Transverse colon (tissue), 4 donors: Measurements from ENCODE around the gene PRAMEF15. TPM values are rescaled to one million over a fixed set of nuclear protein-coding genes. Genes with fewer than 3 reads are reported as not detected.
"Not testable (repeated sequence)": the region's sequence is repeated elsewhere in the genome, so short reads cannot be mapped to it uniquely, and the experiment has no call there.

ENCODE experiments used
- DNase-seq: peaks from one replicate; pipeline ENCODE4 v3.0.0-alpha.2; 2019
- H3K27ac ChIP-seq, 4 donors: fragments of 200-600 bp; sonication (generic); 2 replicates each; pipeline ENCODE4 v1.5.1; 2016 to 2018; ENCODE audit warnings: inconsistent platforms in 4 of 4
- H3K27me3 ChIP-seq: fragments of 200-600 bp; sonication (generic); 2 replicates; pipeline ENCODE4 v1.5.1; 2017; ENCODE audit warnings: inconsistent platforms
- H3K36me3 ChIP-seq, 4 donors: fragments of 200-600 bp; sonication (generic); 2 replicates each; pipeline ENCODE4 v1.5.1; 2017 to 2019; ENCODE audit warnings: inconsistent platforms in 4 of 4
- H3K4me1 ChIP-seq, 4 donors: fragments of 200-600 bp; sonication (generic); 2 replicates each; pipeline ENCODE4 v1.5.1; 2017 to 2020; ENCODE audit warnings: inconsistent platforms in 4 of 4
- H3K4me3 ChIP-seq, 4 donors: fragments of 200-600 bp; sonication (generic); 1 replicate in 1 of 4; 2 replicates in 3 of 4; pipeline versions ENCODE4 v1.5.1 to v1.6.1; 2017 to 2019; ENCODE audit warnings: inconsistent platforms in 4 of 4
- H3K9me3 ChIP-seq, 2 donors: fragments of 200-600 bp; sonication (generic); 2 replicates each; pipeline ENCODE4 v1.5.1; 2017 to 2019; ENCODE audit warnings: inconsistent platforms in 2 of 2
- WGBS, 2 donors: methylation state at CpG; one replicate each; pipeline ENCODE4 v1.1.5; 2018; ENCODE audit warnings: low coverage in 1 of 2; 5-methylcytosine and 5-hydroxymethylcytosine counted together
- in situ Hi-C, 4 donors: fragments of 200-750 bp; cut with MboI; loops; one replicate each; pipeline versions ENCODE4 v1.15.0 to v1.15.1; 2017; ENCODE audit warnings: low sequenced_read_pairs in 3 of 4, low pct_ligation_motif_present in 1 of 4, low pct_unique_long_range_greater_than_20kb in 1 of 4
- intact Hi-C: fragments of 100-400 bp; cut with DNase I; formaldehyde crosslinking; loops from one replicate; pipeline ENCODE4 v1.15.1; 2023; ENCODE audit warnings: low total_unique reads
- small RNA-seq, 4 donors: library from RNA; depleted of rRNA; stranded (forward); fragments of <200 nt; gene quantifications; one replicate each; pipeline ENCODE3, GENCODE V24; 2016
- total RNA-seq, 4 donors: library from RNA; depleted of rRNA; stranded (reverse); fragments of >200 nt; gene quantifications; one replicate each; pipeline ENCODE4 v1.1.0, GENCODE V29; 2016
- TF ChIP-seq, protein P1 (sequence below), 5 experiments: fragments of 200-600 bp in 3 of 5; fragments of 450-650 bp in 2 of 5; sonication (generic) in 3 of 5; IDR thresholded peaks; 1 replicate in 2 of 5; 2 replicates in 3 of 5; pipeline ENCODE4 v1.5.1; 2016 to 2017; ENCODE audit warnings: antibody characterized with exemption in 5 of 5, inconsistent platforms in 3 of 5, mild to moderate bottlenecking in 2 of 5, moderate library complexity in 1 of 5

The PRAMEF15 gene
- total RNA-seq, 4 donors from 2014 or later = not detected

DNA sequence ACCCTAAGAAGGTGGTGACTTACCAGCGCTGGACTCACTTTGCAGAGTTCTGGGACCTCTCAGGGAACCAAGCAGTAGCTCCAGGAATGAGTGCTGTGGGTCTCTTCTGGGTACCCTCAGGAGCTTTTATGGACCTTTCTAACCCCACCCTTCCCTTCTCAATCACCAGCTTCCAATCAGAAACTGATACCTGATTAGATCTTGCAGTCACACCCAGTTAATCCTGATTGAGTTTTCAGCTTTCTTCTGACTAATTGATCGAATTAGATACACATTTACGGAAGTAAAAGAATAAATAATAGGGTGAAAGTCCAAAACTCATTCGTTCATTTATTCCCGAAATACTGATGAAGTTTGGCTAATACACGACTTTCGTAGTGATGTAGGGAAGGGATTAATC lies 31.7 kb downstream of the PRAMEF15 start, which contains the start of gene PRAMEF14:
Gene PRAMEF14, minus strand, starts transcription at position 101 of the 400 bp plus-strand sequence. CDS start 1,820 bp downstream, outside the sequence.
- H3K27ac ChIP-seq, intact Hi-C loops, H3K4me1 ChIP-seq, H3K27me3 ChIP-seq, in situ Hi-C loops, H3K4me3 ChIP-seq, DNase-seq, H3K36me3 ChIP-seq, H3K9me3 ChIP-seq: not testable (repeated sequence)
- 79 to 80% methylated on average over 1 to 7 of the region's 7 CpGs for WGBS, 2 donors

DNA sequence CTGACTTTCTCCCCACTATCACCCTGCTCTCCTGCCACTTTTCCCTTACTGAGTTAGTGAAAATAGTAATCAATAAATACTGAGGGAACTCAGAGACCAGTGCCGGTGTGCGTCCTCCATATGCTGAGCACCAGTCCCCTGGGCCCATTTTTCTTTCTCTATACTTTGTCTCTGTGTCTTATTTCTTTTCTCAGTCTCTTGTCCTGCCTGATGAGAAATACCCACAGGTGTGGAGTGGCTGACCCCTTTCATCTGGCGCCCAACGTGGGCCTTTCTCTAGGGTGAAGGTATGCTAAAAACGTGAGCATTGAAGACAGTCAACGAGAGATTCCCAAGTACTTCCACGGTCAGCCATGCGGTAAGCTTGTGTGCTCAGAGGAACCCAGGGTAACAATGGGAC lies 38.1 kb downstream of the PRAMEF15 start:
- H3K27me3 ChIP-seq, intact Hi-C loops, H3K36me3 ChIP-seq, H3K9me3 ChIP-seq, H3K27ac ChIP-seq, H3K4me1 ChIP-seq, H3K4me3 ChIP-seq, in situ Hi-C loops, DNase-seq: not testable (repeated sequence)
- WGBS, 2 donors = 88% methylated on average over 8 of the region's 8 CpGs; no CpG with 5 or more reads in 1 of the 2 donors

DNA sequence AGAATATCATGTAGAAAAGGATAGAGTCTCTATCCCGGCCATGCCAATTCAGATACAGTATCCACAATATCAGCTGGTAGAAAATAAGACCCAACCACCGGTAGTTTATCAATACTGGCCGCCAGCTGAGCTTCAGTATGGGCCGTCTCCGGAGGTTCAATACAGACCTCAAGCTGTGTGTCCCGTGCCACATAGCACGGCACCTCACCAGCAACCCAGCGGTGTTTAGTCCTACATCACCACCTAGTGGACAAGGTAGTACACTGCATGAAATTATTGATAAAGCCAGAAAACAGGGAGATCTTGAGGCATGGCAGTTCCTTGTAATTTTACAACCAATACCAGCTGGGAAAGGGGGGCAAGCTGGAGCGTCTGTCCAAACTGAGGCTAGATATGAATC lies 39.1 kb downstream of the PRAMEF15 start:
- H3K27ac ChIP-seq, H3K36me3 ChIP-seq, H3K9me3 ChIP-seq, H3K4me3 ChIP-seq, in situ Hi-C loops, H3K4me1 ChIP-seq, DNase-seq, H3K27me3 ChIP-seq, intact Hi-C loops: not testable (repeated sequence)
- WGBS, 2 donors = no CpG with 5 or more reads among the region's 9 CpGs

DNA sequence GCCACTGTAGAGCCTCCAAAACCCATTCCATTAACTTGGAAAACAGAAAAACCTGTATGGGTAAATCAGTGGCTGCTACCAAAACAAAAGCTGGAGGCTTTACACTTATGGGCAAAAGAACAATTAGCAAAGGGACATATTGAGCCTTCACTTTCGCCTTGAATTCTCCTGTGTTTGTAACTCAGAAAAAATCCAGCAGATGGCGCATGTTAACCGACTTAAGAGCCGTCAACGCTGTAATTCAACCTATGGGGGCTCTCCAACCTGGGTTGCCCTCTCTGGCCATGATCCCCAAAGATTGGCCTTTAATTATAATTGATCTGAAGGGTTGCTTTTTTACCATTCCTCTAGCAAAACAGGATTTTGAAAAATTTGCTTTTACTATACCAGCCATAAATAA lies 41.4 kb downstream of the PRAMEF15 start:
- WGBS, 2 donors = 2% methylated on average over 5 of the region's 5 CpGs; no CpG with 5 or more reads in 1 of the 2 donors
- H3K27me3 ChIP-seq, H3K36me3 ChIP-seq, in situ Hi-C loops, intact Hi-C loops, H3K9me3 ChIP-seq, H3K4me1 ChIP-seq, H3K4me3 ChIP-seq, H3K27ac ChIP-seq: not testable (repeated sequence)
- peak; percentile 12 for DNase-seq
- TF ChIP-seq, protein P1, sequence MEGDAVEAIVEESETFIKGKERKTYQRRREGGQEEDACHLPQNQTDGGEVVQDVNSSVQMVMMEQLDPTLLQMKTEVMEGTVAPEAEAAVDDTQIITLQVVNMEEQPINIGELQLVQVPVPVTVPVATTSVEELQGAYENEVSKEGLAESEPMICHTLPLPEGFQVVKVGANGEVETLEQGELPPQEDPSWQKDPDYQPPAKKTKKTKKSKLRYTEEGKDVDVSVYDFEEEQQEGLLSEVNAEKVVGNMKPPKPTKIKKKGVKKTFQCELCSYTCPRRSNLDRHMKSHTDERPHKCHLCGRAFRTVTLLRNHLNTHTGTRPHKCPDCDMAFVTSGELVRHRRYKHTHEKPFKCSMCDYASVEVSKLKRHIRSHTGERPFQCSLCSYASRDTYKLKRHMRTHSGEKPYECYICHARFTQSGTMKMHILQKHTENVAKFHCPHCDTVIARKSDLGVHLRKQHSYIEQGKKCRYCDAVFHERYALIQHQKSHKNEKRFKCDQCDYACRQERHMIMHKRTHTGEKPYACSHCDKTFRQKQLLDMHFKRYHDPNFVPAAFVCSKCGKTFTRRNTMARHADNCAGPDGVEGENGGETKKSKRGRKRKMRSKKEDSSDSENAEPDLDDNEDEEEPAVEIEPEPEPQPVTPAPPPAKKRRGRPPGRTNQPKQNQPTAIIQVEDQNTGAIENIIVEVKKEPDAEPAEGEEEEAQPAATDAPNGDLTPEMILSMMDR (IDR thresholded peaks at IDR 0.05) = peak; percentile 41 to 53 (median 44)

DNA sequence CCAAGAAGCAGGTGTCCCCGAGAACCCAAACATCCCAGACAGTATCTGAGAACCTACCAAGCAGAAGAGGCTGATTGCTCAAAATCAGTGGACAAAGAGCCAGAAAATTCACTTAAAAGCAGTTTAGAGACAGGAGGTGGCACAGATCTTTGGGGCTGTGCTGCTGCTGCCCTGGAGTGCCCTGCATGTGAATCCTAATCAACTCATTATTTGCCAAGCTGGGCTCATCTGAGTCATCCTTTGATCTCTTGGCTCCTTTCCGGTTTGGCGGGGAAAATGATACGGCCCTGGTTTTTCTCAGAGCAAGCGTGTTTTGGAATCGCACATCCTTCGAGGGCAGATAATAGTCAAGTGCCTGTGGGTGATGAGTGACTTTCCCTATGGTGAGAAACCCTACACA lies 47.0 kb downstream of the PRAMEF15 start:
- H3K27ac ChIP-seq, in situ Hi-C loops: not testable (repeated sequence)

DNA sequence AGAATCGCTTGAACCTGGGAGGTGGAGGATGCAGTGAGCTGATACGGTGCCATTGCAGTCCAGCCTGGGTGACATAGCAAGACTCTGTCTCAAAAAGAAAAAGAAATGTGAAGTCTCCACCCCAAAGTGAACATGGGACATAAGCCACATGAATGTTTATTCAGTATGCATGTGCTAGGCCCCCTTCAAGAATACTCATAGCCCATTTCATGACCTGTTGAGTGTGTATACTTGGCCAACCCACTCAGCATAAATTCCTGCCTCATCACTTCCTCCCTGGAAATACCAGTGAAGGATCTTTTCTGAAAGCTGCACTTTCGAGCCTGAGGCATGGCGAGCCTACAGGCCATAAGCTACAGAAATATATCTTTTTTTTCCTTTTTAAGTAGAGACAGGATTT lies 49.5 kb downstream of the PRAMEF15 start:
- 71% methylated on average over 2 of the region's 4 CpGs; no CpG with 5 or more reads in 1 of the 2 donors for WGBS, 2 donors
- H3K27ac ChIP-seq, DNase-seq, H3K4me3 ChIP-seq, H3K36me3 ChIP-seq, H3K27me3 ChIP-seq, intact Hi-C loops, H3K9me3 ChIP-seq, in situ Hi-C loops, H3K4me1 ChIP-seq: not testable (repeated sequence)

More for the DNA sequence above, 47.0 kb downstream of the PRAMEF15 start:
- H3K27me3 ChIP-seq, DNase-seq, H3K36me3 ChIP-seq, H3K9me3 ChIP-seq, intact Hi-C loops, H3K4me3 ChIP-seq, H3K4me1 ChIP-seq: not testable (repeated sequence)
- WGBS, 2 donors = 100% methylated on average over 1 of the region's 7 CpGs; no CpG with 5 or more reads in 1 of the 2 donors

DNA sequence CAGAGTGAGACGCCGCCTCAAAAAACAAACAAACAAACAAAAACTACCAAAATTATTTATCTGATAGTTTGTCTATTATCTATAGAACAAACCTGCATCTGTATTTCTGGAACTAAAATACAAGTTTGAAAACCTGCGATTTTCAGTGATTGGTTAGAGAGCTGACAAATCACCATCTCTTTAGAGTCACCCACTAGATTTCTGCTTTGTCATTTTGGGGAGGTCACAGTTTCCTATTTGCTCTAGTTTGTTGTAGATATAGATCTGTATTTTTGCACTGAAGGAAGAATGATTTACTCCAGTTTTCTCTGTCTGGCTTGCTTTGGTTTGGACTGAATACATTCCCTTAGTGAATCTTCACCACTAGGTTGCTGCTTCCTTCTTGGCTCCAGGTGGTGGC lies 51.2 kb downstream of the PRAMEF15 start:
- 85 to 92% methylated on average over 3 of the region's 3 CpGs for WGBS, 2 donors
- H3K27ac ChIP-seq, H3K27me3 ChIP-seq, DNase-seq, H3K4me3 ChIP-seq, intact Hi-C loops, H3K4me1 ChIP-seq, H3K9me3 ChIP-seq, H3K36me3 ChIP-seq, in situ Hi-C loops: not testable (repeated sequence)

DNA sequence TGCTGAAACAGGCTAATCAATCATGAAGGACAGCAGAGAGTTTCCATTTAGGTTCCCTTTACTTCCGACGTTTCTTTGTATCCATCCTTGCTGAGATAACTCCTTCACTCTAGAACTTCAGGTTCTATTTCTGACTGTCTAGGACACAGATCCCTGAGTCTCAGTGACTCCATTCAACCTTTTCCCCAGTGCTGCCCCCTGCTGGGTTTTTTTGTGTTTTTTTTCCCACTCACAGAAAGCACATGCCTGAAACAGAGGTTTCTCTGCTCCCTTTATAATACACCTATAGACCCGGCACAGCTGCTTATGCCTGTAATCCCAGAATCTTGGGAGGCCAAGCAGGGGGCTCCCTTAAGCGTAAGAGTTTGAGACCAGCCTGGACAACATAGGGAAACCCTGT lies 53.2 kb downstream of the PRAMEF15 start:
- H3K27ac ChIP-seq, intact Hi-C loops, DNase-seq, H3K36me3 ChIP-seq, H3K27me3 ChIP-seq, H3K4me3 ChIP-seq, H3K9me3 ChIP-seq, in situ Hi-C loops, H3K4me1 ChIP-seq: not testable (repeated sequence)
- 74 to 83% methylated on average over 4 of the region's 4 CpGs for WGBS, 2 donors

Small RNA genes within 50 kb of the gene (small RNA-seq; reads per million reads assigned to genes)
- gene RNU6-771P = 0 reads per million in 4 donors

Other genes starting within 250 kb of the PRAMEF15 start
- not detected for gene PRAMEF25, start 244.8 kb upstream of the PRAMEF15 start, total RNA-seq
- not detected for gene HNRNPCL2, start 198.7 kb upstream of the PRAMEF15 start, total RNA-seq
- not detected for gene PRAMEF26, start 159.6 kb upstream of the PRAMEF15 start, total RNA-seq
- not detected for gene HNRNPCL4, start 149.9 kb upstream of the PRAMEF15 start, total RNA-seq
- not detected for gene PRAMEF9, start 143.7 kb upstream of the PRAMEF15 start, total RNA-seq
- not detected for gene PRAMEF13, start 114.2 kb upstream of the PRAMEF15 start, total RNA-seq
- gene PRAMEF18, start 89.4 kb upstream of the PRAMEF15 start, total RNA-seq = not detected
- gene PRAMEF5, start 61.4 kb upstream of the PRAMEF15 start, total RNA-seq = not detected
- not detected for gene PRAMEF8, start 30.4 kb upstream of the PRAMEF15 start, total RNA-seq
- gene PRAMEF33, start 12.0 kb upstream of the PRAMEF15 start, total RNA-seq = not detected
- not detected for gene PRAMEF14, start 31.6 kb downstream of the PRAMEF15 start, total RNA-seq
- not detected for gene PRAMEF19, start 56.4 kb downstream of the PRAMEF15 start, total RNA-seq
- gene PRAMEF17, start 74.1 kb downstream of the PRAMEF15 start, total RNA-seq = not detected
- gene PRAMEF20, start 94.9 kb downstream of the PRAMEF15 start, total RNA-seq = not detected
- not detected for gene LRRC38, start 198.4 kb downstream of the PRAMEF15 start, total RNA-seq